ENCODE results near the gene MAPRE3.

The MAPRE3 gene

GRCh38 chr2:26986576-26986975 is 16.1 kb downstream of the MAPRE3 start:
- no peak for DNase-seq

GRCh38 chr2:26988058-26988860 is 17.8 kb downstream of the MAPRE3 start:
- no peak for DNase-seq

- no peak for DNase-seq
Measured at GRCh38 chr2:26989156-26989555, 18.7 kb downstream of the MAPRE3 start.

GRCh38 chr2:26991717-26992116 is 21.3 kb downstream of the MAPRE3 start:
- no peak for DNase-seq

- no peak for DNase-seq
Measured at GRCh38 chr2:26993768-26994167, 23.3 kb downstream of the MAPRE3 start.

- DNase-seq: no peak
Measured at GRCh38 chr2:26994983-26995382, 24.5 kb downstream of the MAPRE3 start.

GRCh38 chr2:26997394-26997793 is 27.0 kb downstream of the MAPRE3 start:
- DNase-seq: no peak

- DNase-seq: no peak
Measured at GRCh38 chr2:26998323-26998722, 27.9 kb downstream of the MAPRE3 start.

- DNase-seq: no peak
Measured at GRCh38 chr2:27000228-27000627, 29.8 kb downstream of the MAPRE3 start.

GRCh38 chr2:27000995-27001394 is 30.6 kb downstream of the MAPRE3 start:
- no peak for DNase-seq

- DNase-seq: no peak
Measured at GRCh38 chr2:27001950-27002349, 31.5 kb downstream of the MAPRE3 start.

GRCh38 chr2:27003007-27003406 is 32.6 kb downstream of the MAPRE3 start:
- DNase-seq: no peak

- DNase-seq: no peak
Measured at GRCh38 chr2:27003857-27004256, 33.4 kb downstream of the MAPRE3 start.

GRCh38 chr2:27006602-27007415 is 36.4 kb downstream of the MAPRE3 start:
- no peak for DNase-seq

- no peak for DNase-seq
Measured at GRCh38 chr2:27007416-27008374, 37.3 kb downstream of the MAPRE3 start.

- DNase-seq: no peak
Measured at GRCh38 chr2:27008678-27009077, 38.2 kb downstream of the MAPRE3 start.

GRCh38 chr2:27009083-27009482 is 38.6 kb downstream of the MAPRE3 start:
- DNase-seq: no peak

GRCh38 chr2:27009716-27010115 is 39.3 kb downstream of the MAPRE3 start:
- no peak for DNase-seq

GRCh38 chr2:27010139-27010538 is 39.7 kb downstream of the MAPRE3 start:
- DNase-seq: no peak

- DNase-seq: no peak
Measured at GRCh38 chr2:27013738-27014137, 43.3 kb downstream of the MAPRE3 start.

- no peak for DNase-seq
Measured at GRCh38 chr2:27014771-27015433, 44.5 kb downstream of the MAPRE3 start.

- peak; percentile 56 for DNase-seq
Measured at GRCh38 chr2:27016801-27017325, 46.4 kb downstream of the MAPRE3 start.
